ENCODE results near the gene SYT14. TPM values are rescaled to one million over a fixed set of nuclear protein-coding genes. Genes with fewer than 3 reads are reported as not detected.

SYT14 gene
- total RNA-seq, 1 donor from 2014 or later, result 0.05 TPM

- no peak for DNase-seq (ENCODE audit: low spot score)
Measured at GRCh38 chr1:209936125-209936524, 1.9 kb upstream of the SYT14 start.

DNA sequence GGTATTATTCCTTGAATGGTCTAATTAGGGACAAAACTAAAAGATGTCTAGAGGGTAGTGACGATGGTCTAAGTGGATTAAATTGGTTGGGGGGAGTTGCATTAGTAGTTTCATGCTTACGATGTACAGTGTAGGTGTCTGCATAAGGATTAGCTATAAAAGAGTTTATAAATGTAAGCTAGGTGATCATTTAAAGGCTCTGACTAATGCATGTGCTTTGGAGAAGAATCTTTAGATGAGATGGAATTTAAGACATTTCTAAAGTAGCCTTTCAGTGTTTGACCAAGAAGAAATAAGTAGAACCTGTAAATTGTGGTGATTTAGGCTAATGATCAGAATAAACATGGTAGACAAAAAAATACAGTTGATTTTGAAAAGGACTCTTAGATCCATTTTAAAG lies 7.4 kb downstream of the SYT14 start:
- no peak for DNase-seq (ENCODE audit: low spot score)

- DNase-seq (ENCODE audit: low spot score), result no peak
Measured at GRCh38 chr1:209948155-209948554, 10.1 kb downstream of the SYT14 start.

DNA sequence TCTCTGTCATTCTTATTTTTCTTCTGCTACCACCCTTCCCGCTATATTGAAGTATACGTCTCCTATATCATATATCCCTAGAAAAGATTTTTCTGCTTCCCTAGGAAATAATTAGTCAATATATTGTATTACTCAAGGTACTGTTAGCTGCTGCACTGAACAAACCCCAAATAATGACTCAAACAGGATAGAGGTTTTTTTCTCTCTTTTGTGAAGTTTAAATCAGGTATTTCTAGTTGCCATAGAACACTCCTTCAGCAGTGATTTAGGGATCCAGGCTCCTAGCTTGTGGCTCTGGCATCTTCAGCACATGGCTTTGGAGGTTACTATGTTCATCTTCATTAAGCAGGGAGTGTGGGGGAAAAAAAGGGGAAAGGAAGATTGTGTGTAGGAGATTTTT lies 18.1 kb downstream of the SYT14 start:
- DNase-seq (ENCODE audit: low spot score), result no peak

GRCh38 chr1:209959623-209960022 lies 21.6 kb downstream of the SYT14 start:
- DNase-seq (ENCODE audit: low spot score), result no peak

GRCh38 chr1:209960926-209961325 lies 22.9 kb downstream of the SYT14 start:
- DNase-seq (ENCODE audit: low spot score), result no peak

- DNase-seq (ENCODE audit: low spot score), result no peak
Measured at GRCh38 chr1:209962388-209962787, 24.4 kb downstream of the SYT14 start.

- DNase-seq (ENCODE audit: low spot score), result no peak
Measured at GRCh38 chr1:209962856-209963255, 24.8 kb downstream of the SYT14 start.

GRCh38 chr1:209965996-209966395 lies 28.0 kb downstream of the SYT14 start:
- DNase-seq (ENCODE audit: low spot score), result no peak

DNA sequence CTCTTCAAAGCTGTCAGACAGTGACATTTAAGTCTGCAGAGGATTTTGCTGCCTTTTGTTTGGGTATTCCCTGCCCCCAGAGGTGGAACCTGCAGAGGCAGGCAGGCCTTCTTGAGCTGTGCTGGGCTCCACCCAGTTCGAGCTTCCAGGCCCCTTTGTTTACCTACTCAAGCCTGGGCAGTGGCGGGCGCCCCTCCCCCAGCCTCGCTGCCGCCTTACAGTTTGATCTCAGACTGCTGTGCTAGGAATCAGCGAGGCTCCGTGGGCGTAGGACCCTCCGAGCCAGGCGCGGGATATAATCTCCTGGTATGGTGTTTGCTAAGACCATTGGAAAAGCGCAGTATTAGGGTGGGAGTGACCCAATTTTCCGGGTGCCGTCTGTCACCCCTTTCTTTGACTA lies 40.7 kb downstream of the SYT14 start:
- peak; percentile 39 for DNase-seq (ENCODE audit: low spot score)

DNA sequence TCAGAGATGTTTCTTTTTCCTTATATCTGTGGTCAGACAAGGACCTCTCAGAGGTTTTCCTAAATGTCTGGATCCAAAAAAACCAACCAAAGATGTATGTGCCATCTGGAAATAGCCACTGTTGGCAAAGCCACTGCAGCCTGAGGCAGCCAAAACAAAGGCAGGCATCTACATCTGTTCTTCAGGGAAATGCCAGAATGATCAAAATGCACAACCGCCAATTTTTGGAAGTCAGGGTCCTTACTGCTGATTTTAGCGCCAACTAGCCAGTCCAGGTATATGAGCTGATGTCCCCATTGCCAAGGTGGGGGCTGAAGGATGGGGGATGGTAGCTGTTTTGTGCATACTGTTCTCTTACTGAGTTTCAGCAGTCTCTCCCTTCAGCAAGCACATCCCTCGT lies 45.9 kb downstream of the SYT14 start:
- DNase-seq (ENCODE audit: low spot score), result no peak

DNA sequence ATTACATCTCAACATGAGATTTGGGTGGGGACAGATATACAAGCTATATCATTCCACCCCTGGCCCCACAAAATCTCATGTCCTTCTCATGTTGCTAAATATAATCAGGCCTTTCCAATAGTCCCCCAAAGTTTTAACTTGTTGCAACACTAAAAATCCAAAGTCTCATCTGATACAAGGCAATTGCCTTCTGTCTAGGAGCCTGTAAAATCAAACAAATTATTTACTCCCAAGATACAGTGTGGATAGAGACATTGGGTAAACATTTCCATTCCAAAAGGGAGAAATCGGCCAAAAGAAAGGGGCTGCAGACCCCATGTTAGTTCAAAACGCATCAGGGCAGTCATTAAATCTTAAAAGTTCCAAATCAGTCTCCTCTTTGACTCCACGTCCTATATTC lies 47.0 kb downstream of the SYT14 start:
- no peak for DNase-seq (ENCODE audit: low spot score)

- DNase-seq (ENCODE audit: low spot score), result no peak
Measured at GRCh38 chr1:209988706-209989105, 50.7 kb downstream of the SYT14 start.

GRCh38 chr1:209989525-209989924 lies 51.5 kb downstream of the SYT14 start:
- no peak for DNase-seq (ENCODE audit: low spot score)

GRCh38 chr1:209993061-209993830 lies 55.2 kb downstream of the SYT14 start:
- no peak for DNase-seq (ENCODE audit: low spot score)

- no peak for DNase-seq (ENCODE audit: low spot score)
Measured at GRCh38 chr1:209996348-209996747, 58.3 kb downstream of the SYT14 start.

- no peak for DNase-seq (ENCODE audit: low spot score)
Measured at GRCh38 chr1:209999005-209999404, 61.0 kb downstream of the SYT14 start.

DNA sequence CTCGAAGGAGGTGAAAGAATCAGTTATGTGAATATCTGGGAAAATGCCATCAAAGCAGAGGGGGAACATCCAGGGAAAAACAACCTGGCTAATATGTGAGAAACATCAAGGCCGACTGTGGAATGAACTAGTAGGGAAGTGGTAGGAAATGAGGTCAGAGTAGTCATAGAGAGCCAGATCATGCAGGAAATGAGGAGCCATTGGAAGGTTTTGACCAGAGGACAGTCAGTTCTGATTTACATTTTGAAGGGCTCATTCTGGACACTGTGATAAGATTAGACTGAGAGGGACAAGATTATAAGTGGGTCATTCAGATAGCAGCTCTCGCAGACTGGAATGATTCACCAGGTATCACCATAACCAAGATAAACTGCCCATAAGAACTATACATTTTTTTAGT lies 63.7 kb downstream of the SYT14 start:
- no peak for DNase-seq (ENCODE audit: low spot score)

GRCh38 chr1:210003501-210003900 lies 65.5 kb downstream of the SYT14 start:
- no peak for DNase-seq (ENCODE audit: low spot score)

GRCh38 chr1:210010161-210010560 lies 72.1 kb downstream of the SYT14 start:
- DNase-seq (ENCODE audit: low spot score), result no peak

DNA sequence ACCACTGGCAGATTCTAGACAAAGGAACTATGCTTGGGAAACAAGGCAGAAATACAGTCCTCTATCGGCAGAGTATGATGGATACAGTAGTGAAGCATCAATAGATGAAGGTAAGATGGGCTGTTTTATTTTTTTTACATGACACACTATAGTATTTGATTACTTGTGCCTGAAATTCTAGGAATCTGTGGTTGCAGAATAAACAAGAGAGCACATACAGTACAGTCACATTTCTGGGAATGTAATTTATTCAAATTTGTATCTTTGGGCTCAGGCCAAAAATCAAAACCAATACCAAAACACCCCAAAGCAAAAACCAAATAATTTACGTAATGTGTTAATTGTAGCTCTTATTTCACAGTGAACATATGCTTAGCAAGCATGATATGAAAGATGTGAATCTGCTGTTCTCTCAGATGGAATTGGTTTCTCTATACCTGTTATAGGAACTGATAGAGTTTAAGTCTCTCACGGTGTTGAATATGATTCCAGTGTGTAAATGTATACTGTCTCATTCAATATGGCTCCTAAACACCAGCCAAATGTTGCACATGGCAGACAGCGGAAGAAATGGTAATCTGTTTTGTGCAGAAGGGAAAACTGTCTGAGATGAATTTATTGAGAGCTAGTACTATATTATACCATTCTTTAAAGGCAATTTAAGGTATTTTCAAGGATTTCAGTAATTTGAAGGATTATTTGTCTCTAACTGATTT lies 83.3 kb downstream of the SYT14 start:
- no peak for DNase-seq (ENCODE audit: low spot score)

- no peak for DNase-seq (ENCODE audit: low spot score)
Measured at GRCh38 chr1:210022044-210022443, 84.0 kb downstream of the SYT14 start.

GRCh38 chr1:210024282-210024681 lies 86.3 kb downstream of the SYT14 start:
- DNase-seq (ENCODE audit: low spot score), result no peak

All from ureter (tissue), 1 donor.